ENCODE results near the gene P4HA2. TPM values are rescaled to one million over a fixed set of nuclear protein-coding genes. Genes with fewer than 3 reads are reported as not detected.
A peak's percentile ranks its signal among the peaks of the same experiment; 100 is the strongest.

Gene P4HA2
- total RNA-seq, 1 donor from 2014 or later, result 75.7 TPM

DNA sequence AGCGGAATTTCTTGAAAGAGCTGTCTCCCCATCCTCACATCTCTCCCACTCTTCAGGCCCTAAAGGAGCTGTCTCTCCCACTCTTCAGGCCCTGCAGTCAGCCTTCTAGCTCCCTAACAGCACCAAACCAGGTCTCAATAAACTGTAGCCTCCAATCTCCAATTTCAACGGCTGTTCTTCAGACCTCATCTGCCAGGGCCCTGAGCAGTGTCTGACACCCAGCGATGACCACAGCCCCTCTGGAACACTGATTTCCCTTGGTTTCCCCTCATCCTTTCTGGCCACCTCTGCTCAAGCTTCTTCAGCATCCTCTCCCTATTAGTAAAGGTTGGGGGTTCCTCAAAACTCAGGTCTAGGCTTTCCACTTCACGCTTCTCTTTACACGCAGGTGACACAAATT is 1.6 kb upstream of the P4HA2 start:
- Histone ChIP-seq H3K27ac (no peak overlapping the region), H3K27me3 (ENCODE audit: low read depth) (no peaks in the 10 kb centered on the region), H3K9me3 (no peaks in the 10 kb centered on the region), H3K4me3 (no peak overlapping the region), H3K36me3 (no peaks in the 10 kb centered on the region), H3K4me1 (peaks cover 33% of the 10 kb centered on the region)
- TF ChIP-seq, protein P1, sequence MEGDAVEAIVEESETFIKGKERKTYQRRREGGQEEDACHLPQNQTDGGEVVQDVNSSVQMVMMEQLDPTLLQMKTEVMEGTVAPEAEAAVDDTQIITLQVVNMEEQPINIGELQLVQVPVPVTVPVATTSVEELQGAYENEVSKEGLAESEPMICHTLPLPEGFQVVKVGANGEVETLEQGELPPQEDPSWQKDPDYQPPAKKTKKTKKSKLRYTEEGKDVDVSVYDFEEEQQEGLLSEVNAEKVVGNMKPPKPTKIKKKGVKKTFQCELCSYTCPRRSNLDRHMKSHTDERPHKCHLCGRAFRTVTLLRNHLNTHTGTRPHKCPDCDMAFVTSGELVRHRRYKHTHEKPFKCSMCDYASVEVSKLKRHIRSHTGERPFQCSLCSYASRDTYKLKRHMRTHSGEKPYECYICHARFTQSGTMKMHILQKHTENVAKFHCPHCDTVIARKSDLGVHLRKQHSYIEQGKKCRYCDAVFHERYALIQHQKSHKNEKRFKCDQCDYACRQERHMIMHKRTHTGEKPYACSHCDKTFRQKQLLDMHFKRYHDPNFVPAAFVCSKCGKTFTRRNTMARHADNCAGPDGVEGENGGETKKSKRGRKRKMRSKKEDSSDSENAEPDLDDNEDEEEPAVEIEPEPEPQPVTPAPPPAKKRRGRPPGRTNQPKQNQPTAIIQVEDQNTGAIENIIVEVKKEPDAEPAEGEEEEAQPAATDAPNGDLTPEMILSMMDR (IDR thresholded peaks at IDR 0.05), result no peak
- intact Hi-C loops (cut with DNase I), result no loop called here
- no peak for ATAC-seq
- no peak for DNase-seq

DNA sequence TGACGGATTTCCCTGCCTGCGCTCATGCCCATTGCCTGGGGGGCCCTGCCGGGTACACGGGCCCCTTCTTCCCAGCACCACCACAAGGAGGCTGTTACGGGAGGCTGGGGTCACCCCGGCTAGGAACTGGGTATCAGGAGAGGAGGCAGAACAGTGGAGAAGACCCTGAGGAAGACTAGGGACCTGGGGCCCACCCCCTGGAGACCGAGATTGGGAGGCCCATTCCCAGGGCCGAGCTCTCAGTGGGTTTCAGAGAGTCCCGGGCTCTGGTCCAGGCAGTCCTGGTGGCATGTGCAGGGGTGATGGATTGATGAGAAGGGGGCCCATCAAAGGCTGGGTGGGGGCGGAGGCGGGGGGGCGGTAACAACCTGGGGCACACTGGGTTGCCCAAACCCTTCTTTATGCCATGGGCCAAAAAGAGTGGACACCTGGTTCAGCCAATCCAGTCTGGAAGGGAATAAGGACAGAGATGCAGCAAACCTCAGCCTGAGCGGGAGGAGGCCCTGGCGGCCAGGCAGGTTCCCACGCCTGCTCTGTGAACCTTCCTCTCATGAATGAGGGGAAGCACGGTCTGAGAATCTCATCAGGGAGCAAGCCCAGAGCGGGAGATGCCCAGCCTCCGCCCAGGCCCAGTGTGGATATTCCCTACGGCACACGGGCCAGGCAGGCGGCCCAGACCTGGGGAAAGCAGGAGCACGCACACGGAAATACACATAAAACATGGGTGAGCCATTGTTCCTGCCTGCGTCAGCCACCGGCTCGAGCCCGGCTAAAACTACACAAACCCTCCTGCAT is 785 bp upstream of the P4HA2 start:
- Histone ChIP-seq H3K9me3 (no peaks in the 10 kb centered on the region), H3K36me3 (no peaks in the 10 kb centered on the region), H3K27me3 (ENCODE audit: low read depth) (no peaks in the 10 kb centered on the region), H3K4me1 (peaks cover 41% of the 10 kb centered on the region), H3K27ac (peak overlapping the region; percentile 94), H3K4me3 (peak overlapping the region; percentile 89)
- TF ChIP-seq, protein P1 (IDR thresholded peaks at IDR 0.05), result no peak
- intact Hi-C loops (cut with DNase I), result no loop called here
- DNase-seq (no peak), ATAC-seq (no peak)

DNA sequence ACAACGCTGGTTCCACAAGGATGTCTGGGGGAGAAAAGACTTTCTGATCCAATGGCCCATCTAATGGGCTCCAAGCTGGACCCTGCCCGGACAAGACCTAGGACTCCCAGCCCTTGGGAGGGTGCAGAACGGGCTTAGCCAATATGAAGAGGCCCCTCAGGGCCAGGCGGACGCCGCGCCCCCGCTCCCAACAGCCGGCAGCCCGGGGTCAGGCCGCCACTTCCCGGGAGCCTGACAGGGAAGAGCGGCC is 493 bp downstream of the P4HA2 start:
- intact Hi-C loops (cut with DNase I), result no loop called here
- H3K4me1 ChIP-seq, result peaks cover 53% of the 10 kb centered on the region
- no peak for DNase-seq
- TF ChIP-seq, protein P1 (IDR thresholded peaks at IDR 0.05), result no peak
- H3K36me3 ChIP-seq, result no peaks in the 10 kb centered on the region
- ATAC-seq, result no peak
- H3K4me3 ChIP-seq, result peak overlapping the region; percentile 89
- peak overlapping the region; percentile 94 for H3K27ac ChIP-seq
- H3K9me3 ChIP-seq, result no peaks in the 10 kb centered on the region
- no peaks in the 10 kb centered on the region for H3K27me3 ChIP-seq (ENCODE audit: low read depth)

DNA sequence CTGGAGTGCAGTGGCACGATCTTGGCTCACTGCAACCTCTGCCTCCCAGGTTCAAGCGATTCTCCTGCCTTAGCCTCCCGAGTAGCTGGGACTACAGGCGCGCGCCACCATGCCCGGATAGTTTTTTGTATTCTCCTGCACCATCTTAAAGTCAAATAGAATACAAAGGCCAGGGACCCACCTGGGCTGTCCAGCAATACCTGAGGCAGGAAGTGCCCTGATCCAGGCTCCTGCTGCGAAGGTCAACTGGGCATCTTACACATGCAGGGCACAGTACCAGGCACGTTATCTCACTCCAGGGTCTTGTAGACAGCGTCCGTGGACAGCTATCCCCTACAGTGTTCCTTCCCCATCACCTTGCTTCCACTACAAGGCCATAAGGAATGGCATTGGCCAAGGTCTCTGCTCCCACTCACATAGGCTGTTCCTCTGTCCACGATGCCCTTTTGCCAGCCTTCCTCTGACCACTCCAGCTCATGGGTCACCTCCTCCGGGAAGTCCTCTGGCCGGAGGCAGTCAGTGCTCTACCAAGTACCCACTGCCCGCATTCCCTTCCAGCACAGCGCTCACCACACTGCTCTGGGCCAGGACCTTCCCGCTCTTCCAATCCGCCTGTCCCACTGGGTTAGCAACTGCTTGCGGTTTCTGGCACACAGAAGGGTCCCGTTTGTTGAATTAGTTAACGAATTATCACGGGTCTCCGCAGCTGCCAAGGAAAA is 978 bp downstream of the P4HA2 start:
- H3K27me3 ChIP-seq (ENCODE audit: low read depth), result no peaks in the 10 kb centered on the region
- intact Hi-C loops (cut with DNase I), result no loop called here
- ATAC-seq (peak; percentile 27 to 37), DNase-seq (no peak)
- H3K36me3 ChIP-seq, result no peaks in the 10 kb centered on the region
- peak overlapping the region; percentile 94 for H3K27ac ChIP-seq
- peak overlapping the region; percentile 89 for H3K4me3 ChIP-seq
- peaks cover 55% of the 10 kb centered on the region for H3K4me1 ChIP-seq
- TF ChIP-seq, protein P1 (IDR thresholded peaks at IDR 0.05), result no peak
- no peaks in the 10 kb centered on the region for H3K9me3 ChIP-seq

DNA sequence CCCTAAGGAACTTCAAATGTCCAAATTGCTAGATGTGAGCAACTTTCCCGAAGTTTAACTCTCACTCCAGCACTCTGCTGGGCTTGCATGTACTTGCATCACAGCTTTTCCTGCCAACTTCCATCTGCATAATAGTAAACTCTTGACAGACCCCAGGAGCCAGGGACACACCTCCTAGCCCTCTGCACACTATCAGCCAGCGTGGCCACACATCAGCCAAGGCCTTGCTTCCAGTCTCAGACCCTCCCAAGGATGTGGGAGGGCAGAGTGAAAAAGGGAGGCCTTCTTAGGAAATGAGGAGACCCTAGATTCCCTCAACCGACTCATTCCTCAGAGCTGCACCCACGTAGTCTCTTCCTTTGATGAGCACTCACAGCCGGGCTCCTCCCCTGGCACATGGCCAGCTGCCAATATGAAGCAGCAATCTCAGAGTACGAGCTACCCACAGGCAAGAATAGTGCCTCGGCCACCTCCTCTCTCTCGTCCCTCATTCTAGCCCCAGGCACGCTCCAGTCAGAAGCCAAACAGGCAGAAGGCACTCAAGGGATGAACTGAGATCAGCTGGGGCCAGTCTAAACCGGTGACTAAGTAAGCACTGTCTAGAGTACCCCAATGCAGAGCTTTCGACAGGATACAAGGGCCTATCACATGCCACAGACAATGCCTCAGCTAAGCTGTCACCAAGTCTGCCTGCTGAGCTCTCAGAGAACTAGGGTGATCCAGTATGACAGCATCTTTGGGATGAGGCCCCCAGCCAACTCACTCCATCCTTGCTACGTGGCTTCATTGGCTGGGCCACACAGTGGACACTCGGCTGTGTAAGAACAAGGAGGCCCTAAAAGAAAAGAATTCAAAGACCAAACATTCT is 2.3 kb downstream of the P4HA2 start:
- no peaks in the 10 kb centered on the region for H3K27me3 ChIP-seq (ENCODE audit: low read depth)
- intact Hi-C loops (cut with DNase I), result no loop called here
- ATAC-seq, result no peak
- H3K36me3 ChIP-seq, result no peaks in the 10 kb centered on the region
- H3K4me1 ChIP-seq, result peaks cover 55% of the 10 kb centered on the region
- peak overlapping the region; percentile 69 for H3K27ac ChIP-seq
- H3K4me3 ChIP-seq, result peak overlapping the region; percentile 89
- H3K9me3 ChIP-seq, result no peaks in the 10 kb centered on the region
- TF ChIP-seq, protein P1 (IDR thresholded peaks at IDR 0.05), result no peak
- DNase-seq, result no peak

All from lower lobe of right lung (tissue), 2 donors.